ENCODE results near the gene CTSW. TPM values are rescaled to one million over a fixed set of nuclear protein-coding genes. Genes with fewer than 3 reads are reported as not detected.

Gene CTSW
- polyA plus RNA-seq, 1 of the 3 experiments (the other 2 are of a cell fraction) = 0.49 TPM

DNA sequence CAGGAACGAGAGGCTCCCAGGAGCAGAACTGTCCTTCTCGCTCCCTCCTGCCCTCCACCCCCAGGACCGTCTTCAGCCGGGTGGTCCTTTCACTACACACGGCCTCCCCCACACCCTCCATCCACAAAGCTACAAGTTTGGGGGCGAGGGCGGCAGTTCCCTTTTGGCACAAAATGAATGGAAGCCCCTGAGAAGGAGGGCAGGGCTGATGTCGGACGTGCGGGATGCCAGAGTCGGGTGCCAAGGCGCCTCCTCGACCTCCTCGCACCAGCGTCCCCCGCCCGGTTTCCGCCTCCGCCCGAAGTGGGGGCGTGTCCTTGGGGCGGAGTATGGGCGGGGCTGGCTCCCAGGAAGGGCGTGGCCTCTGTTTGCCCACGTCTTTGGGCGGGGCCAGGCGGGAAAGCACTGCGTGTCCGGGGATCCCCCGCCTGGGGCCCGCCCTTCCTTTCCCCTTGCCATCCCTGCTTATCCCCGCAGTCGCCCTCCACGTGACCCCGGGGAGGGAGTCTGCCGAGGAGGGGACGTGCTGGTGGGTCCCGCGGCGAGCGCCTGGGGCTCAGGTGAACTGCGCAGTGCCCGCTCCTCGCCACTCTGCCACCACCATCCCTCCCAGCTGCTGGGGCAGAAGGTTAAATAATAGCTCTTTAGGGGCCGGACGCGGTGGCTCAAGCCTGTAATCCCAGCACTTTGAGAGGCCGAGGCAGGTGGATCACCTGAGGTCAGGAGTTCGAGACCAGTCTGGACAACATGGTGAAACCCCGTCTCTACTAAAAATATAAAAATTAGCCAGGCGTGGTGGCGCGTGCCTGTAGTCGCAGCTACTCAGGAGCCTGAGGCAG lies 6.1 kb upstream of the CTSW start:
- Histone ChIP-seq H2AFZ (ENCODE audit: low read depth) (peak overlapping the region; percentile 77; the same call in 1 of the 2 replicates), H3K27ac (ENCODE audit: low read depth in 2 of 2, low read length in 1 of 2) (peak overlapping the region; percentile 77 to 93), H3K4me1 (ENCODE audit: control insufficient read depth in 1 of 2, insufficient read depth in 2 of 2, low read depth in 1 of 2, low read length in 1 of 2) (peaks cover 19 to 23% of the 10 kb centered on the region in 2 experiments; a peak in 3 of 4 replicates), H3K4me2 (peak overlapping the region; percentile 97), H3K36me3 (replicated peaks in 1 of 2; ENCODE audit: control insufficient read depth in 1 of 2, insufficient read depth in 2 of 2, low read length in 1 of 2) (peaks cover 15 to 23% of the 10 kb centered on the region in 2 experiments), H3F3A (replicated peaks; ENCODE audit: insufficient read depth) (peaks cover 29% of the 10 kb centered on the region), H3K79me2 (ENCODE audit: insufficient read depth) (peaks cover 29% of the 10 kb centered on the region), H4K20me1 (ENCODE audit: insufficient read depth) (no peaks in the 10 kb centered on the region), H3K9me3 (no peaks in the 10 kb centered on the region), H3K9me2 (no peaks in the 10 kb centered on the region), H3K4me3 (ENCODE audit: low read depth in 2 of 2, low read length in 1 of 2) (peak overlapping the region; percentile 54 to 73), H3K27me3 (ENCODE audit: insufficient read depth) (no peaks in the 10 kb centered on the region), H3K9ac (peak overlapping the region; percentile 70)
- 27% methylated on average over 20 of the region's 54 CpGs for WGBS (ENCODE audit: low lambda C conversion rate)
- peak; percentile 75 for TF ChIP-seq POLR2AphosphoS5 (IDR thresholded peaks at IDR 0.05; ENCODE audit: low read depth, low read length)
- TF ChIP-seq PBX3 (IDR thresholded peaks at IDR 0.05) = peak; percentile 26; the same call in 1 of the 2 replicates
- TF ChIP-seq MAX (IDR thresholded peaks at IDR 0.05; ENCODE audit: low read depth) = peak; percentile 82; the same call in 1 of the 2 replicates
- TF ChIP-seq, protein P1, sequence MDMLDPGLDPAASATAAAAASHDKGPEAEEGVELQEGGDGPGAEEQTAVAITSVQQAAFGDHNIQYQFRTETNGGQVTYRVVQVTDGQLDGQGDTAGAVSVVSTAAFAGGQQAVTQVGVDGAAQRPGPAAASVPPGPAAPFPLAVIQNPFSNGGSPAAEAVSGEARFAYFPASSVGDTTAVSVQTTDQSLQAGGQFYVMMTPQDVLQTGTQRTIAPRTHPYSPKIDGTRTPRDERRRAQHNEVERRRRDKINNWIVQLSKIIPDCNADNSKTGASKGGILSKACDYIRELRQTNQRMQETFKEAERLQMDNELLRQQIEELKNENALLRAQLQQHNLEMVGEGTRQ (IDR thresholded peaks at IDR 0.05; ENCODE audit: borderline replicate concordance, low read depth, low read length) = peak; percentile 78
- TF ChIP-seq MEF2A (IDR thresholded peaks at IDR 0.05; ENCODE audit: borderline replicate concordance, low read depth) = no peak
- TF ChIP-seq USF1 (IDR thresholded peaks at IDR 0.05; ENCODE audit: borderline replicate concordance, low read depth) = peak; percentile 92
- TF ChIP-seq, protein P2, sequence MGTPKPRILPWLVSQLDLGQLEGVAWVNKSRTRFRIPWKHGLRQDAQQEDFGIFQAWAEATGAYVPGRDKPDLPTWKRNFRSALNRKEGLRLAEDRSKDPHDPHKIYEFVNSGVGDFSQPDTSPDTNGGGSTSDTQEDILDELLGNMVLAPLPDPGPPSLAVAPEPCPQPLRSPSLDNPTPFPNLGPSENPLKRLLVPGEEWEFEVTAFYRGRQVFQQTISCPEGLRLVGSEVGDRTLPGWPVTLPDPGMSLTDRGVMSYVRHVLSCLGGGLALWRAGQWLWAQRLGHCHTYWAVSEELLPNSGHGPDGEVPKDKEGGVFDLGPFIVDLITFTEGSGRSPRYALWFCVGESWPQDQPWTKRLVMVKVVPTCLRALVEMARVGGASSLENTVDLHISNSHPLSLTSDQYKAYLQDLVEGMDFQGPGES (IDR thresholded peaks at IDR 0.05; ENCODE audit: low read depth, low read length) = no peak
- peak; percentile 64 for TF ChIP-seq GABPA (IDR thresholded peaks at IDR 0.05; ENCODE audit: low read depth)
- TF ChIP-seq GATA2 (CRISPR knock-in tag; IDR thresholded peaks at IDR 0.05) = no peak
- TF ChIP-seq RXRA (IDR thresholded peaks at IDR 0.05; ENCODE audit: borderline replicate concordance, low read depth) = peak; percentile 44; the same call in 1 of the 2 replicates
- TF ChIP-seq SIN3A (IDR thresholded peaks at IDR 0.05; ENCODE audit: borderline replicate concordance, low read depth, low read length) = peak; percentile 65; the same call in 1 of the 2 replicates
- peak; percentile 5; the same call in 1 of the 2 replicates for TF ChIP-seq SMC3 (IDR thresholded peaks at IDR 0.05; ENCODE audit: low read depth, low read length)
- peak; percentile 79 for TF ChIP-seq MXI1 (IDR thresholded peaks at IDR 0.05; ENCODE audit: low read depth, low read length)
- no peak for TF ChIP-seq TEAD4 (IDR thresholded peaks at IDR 0.05; ENCODE audit: borderline replicate concordance, insufficient read depth)
- peak; percentile 59 for TF ChIP-seq CHD2 (IDR thresholded peaks at IDR 0.05; ENCODE audit: low read length, partially characterized antibody)
- POLR2A ChIA-PET = interaction anchor here (0.5 to 1.2 kb wide), 5 partner anchors 8 to 17 kb away, joined by 3 to 7 read pairs (median 3); partner anchors contain the start of genes CCDC85B and FIBP
- peak; percentile 98 for DNase-seq
- CTCF ChIA-PET = interaction anchor here (0.6 to 18.4 kb wide), 4 partner anchors 12 to 457 kb away, joined by 3 to 374 read pairs (median 46); partner anchors contain the start of genes CCDC85B, CTSW, FIBP and MUS81

Data from SK-N-SH (cell line).